ENCODE measurements around the gene OR8I2.

Gene OR8I2

DNA sequence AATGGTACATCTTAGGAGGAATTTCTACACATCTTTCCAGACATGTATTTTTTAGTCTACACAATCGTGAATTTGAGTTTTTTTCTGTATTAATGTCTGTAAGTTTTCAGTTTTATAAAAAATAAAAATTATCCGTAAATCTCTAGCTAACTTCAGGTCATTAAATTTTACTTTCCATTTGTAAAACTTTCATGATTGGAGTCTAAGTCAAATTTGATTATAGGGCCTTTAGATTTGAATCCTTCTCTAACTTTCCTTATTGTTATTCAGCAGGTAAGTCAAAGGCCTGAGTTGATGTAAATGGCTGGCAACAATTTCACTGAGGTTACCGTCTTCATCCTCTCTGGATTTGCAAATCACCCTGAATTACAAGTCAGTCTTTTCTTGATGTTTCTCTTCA, at the start of gene OR8I2:
OR8I2 (plus strand) TSS at position 301 of the 400 bp plus-strand sequence; CDS start at position 301, 0 bp downstream.
- H3K9me3 ChIP-seq (ENCODE audit: control insufficient read depth, insufficient read depth, low read depth, low read length) = no peaks in the 10 kb centered on the region
- no peak for TF ChIP-seq OSR2 (tag by site-specific recombination; IDR thresholded peaks at IDR 0.05)
- TF ChIP-seq ZBTB17 (tag by site-specific recombination; IDR thresholded peaks at IDR 0.05) = no peak
- no peak for TF ChIP-seq KLF9 (tag by site-specific recombination; IDR thresholded peaks at IDR 0.05; ENCODE audit: low read depth)
- TF ChIP-seq ZNF175 (tag by site-specific recombination; IDR thresholded peaks at IDR 0.05) = no peak
- TF ChIP-seq ZNF664 (tag by site-specific recombination; IDR thresholded peaks at IDR 0.05) = no peak
- TF ChIP-seq ZNF23 (tag by site-specific recombination; IDR thresholded peaks at IDR 0.05; ENCODE audit: borderline replicate concordance) = no peak
- TF ChIP-seq ZNF354C (tag by site-specific recombination; IDR thresholded peaks at IDR 0.05; ENCODE audit: borderline replicate concordance, low read depth) = no peak
- TF ChIP-seq ZNF239 (tag by site-specific recombination; IDR thresholded peaks at IDR 0.05) = no peak
- no peak for TF ChIP-seq ZNF311 (tag by site-specific recombination; IDR thresholded peaks at IDR 0.05; ENCODE audit: borderline replicate concordance)
- TF ChIP-seq ZNF596 (tag by site-specific recombination; IDR thresholded peaks at IDR 0.05) = no peak

DNA sequence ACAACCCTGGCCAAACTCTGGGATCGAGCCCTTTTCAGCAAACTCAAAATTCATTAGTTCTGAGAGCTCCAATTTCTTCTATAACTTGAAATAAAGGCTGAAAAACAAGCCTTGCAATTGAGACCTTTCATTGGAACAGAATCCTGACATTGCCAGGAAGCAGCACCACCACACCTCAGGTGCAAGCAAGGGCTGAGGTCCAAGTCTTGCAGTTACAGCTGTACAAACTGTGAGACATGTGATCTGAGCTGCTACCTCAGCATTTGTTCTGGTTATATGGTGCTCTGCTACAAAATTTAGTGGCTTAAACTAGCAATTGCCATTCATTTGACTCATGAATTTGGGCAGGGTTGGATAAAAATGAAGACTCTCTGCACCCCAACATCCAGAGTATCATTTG, 47.6 kb upstream of the OR8I2 start:
- H3K9me3 ChIP-seq (ENCODE audit: control insufficient read depth, insufficient read depth, low read depth, low read length) = no peaks in the 10 kb centered on the region
- H3K27ac ChIP-seq (ENCODE audit: extremely low read depth, low read depth, low read length) = no peak overlapping the region
- no peak overlapping the region for H3K4me3 ChIP-seq (ENCODE audit: low read depth, low read length)
- CTCF ChIA-PET = no interaction called here
- no peaks in the 10 kb centered on the region for H3K4me1 ChIP-seq (ENCODE audit: control insufficient read depth, insufficient read depth, low read length)
- TF ChIP-seq ZNF658 (tag by site-specific recombination; IDR thresholded peaks at IDR 0.05) = no peak
- no peak for TF ChIP-seq ZNF660 (tag by site-specific recombination; IDR thresholded peaks at IDR 0.05)
- no peak for TF ChIP-seq ZNF473 (tag by site-specific recombination; IDR thresholded peaks at IDR 0.05)
- TF ChIP-seq, protein P1, sequence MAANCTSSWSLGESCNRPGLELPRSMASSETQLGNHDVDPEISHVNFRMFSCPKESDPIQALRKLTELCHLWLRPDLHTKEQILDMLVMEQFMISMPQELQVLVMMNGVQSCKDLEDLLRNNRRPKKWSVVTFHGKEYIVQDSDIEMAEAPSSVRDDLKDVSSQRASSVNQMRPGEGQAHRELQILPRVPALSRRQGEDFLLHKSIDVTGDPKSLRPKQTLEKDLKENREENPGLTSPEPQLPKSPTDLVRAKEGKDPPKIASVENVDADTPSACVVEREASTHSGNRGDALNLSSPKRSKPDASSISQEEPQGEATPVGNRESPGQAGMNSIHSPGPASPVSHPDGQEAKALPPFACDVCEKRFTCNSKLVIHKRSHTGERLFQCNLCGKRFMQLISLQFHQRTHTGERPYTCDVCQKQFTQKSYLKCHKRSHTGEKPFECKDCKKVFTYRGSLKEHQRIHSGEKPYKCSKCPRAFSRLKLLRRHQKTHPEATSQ (tag by site-specific recombination; IDR thresholded peaks at IDR 0.05) = no peak
- no peak for TF ChIP-seq ZFP3 (tag by site-specific recombination; IDR thresholded peaks at IDR 0.05; ENCODE audit: low read depth)
- no peak for TF ChIP-seq ZNF391 (tag by site-specific recombination; IDR thresholded peaks at IDR 0.05; ENCODE audit: borderline replicate concordance, low read depth)
- TF ChIP-seq ZNF768 (tag by site-specific recombination; IDR thresholded peaks at IDR 0.05) = no peak
- H3K36me3 ChIP-seq (ENCODE audit: control insufficient read depth in 2 of 2, insufficient read depth in 1 of 2, low read length in 2 of 2) = no peaks in the 10 kb centered on the region
- POLR2A ChIA-PET = no interaction called here

More for the DNA sequence above, at the start of gene OR8I2:
- no peaks in the 10 kb centered on the region for H3K4me1 ChIP-seq (ENCODE audit: control insufficient read depth, insufficient read depth, low read length)
- H3K4me3 ChIP-seq (ENCODE audit: low read depth, low read length) = no peak within 1 kb of the TSS
- ChIA-PET POLR2A (no interaction called here), CTCF (no interaction called here)
- H3K27ac ChIP-seq (ENCODE audit: extremely low read depth, low read depth, low read length) = no peak within 1 kb of the TSS
- no peaks in the 10 kb centered on the region for H3K36me3 ChIP-seq (ENCODE audit: control insufficient read depth in 2 of 2, insufficient read depth in 1 of 2, low read length in 2 of 2)

DNA sequence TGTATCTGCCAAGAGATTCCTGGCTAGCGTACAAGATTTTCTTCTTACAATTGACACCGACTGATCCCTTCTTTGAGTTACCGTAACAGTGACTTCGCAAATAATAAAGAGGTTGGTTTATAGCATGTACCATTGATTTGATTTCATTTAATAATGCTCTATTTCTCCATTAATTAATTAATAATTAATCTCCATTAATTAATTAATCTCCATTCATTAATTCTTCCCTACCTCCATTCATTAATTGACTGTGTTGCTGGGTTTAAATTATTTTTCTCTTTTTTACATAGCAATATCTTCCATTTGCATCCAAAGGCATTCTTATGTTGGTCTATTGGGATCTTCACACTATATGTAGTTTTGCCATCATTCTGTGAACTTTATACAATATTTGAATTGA, 44.6 kb upstream of the OR8I2 start:
- no peaks in the 10 kb centered on the region for H3K36me3 ChIP-seq (ENCODE audit: control insufficient read depth in 2 of 2, insufficient read depth in 1 of 2, low read length in 2 of 2)
- no peaks in the 10 kb centered on the region for H3K9me3 ChIP-seq (ENCODE audit: control insufficient read depth, insufficient read depth, low read depth, low read length)
- no peaks in the 10 kb centered on the region for H3K4me1 ChIP-seq (ENCODE audit: control insufficient read depth, insufficient read depth, low read length)
- CTCF ChIA-PET = no interaction called here
- no peak overlapping the region for H3K27ac ChIP-seq (ENCODE audit: extremely low read depth, low read depth, low read length)
- H3K4me3 ChIP-seq (ENCODE audit: low read depth, low read length) = no peak overlapping the region
- POLR2A ChIA-PET = no interaction called here
- TF ChIP-seq ZNF404 (tag by site-specific recombination; IDR thresholded peaks at IDR 0.05) (no peak), ZFP41 (tag by site-specific recombination; IDR thresholded peaks at IDR 0.05; ENCODE audit: borderline replicate concordance) (no peak), ZNF174 (tag by site-specific recombination; IDR thresholded peaks at IDR 0.05) (no peak), GLIS1 (tag by site-specific recombination; IDR thresholded peaks at IDR 0.05) (no peak), TRIM28 (IDR thresholded peaks at IDR 0.05; ENCODE audit: borderline replicate concordance, low read length) (no peak), ZBTB20 (tag by site-specific recombination; IDR thresholded peaks at IDR 0.05) (no peak), ZFP37 (tag by site-specific recombination; IDR thresholded peaks at IDR 0.05) (no peak), ZNF274 (IDR thresholded peaks at IDR 0.05; ENCODE audit: low read length) (no peak), ZNF274 (tag by site-specific recombination; IDR thresholded peaks at IDR 0.05; ENCODE audit: borderline replicate concordance) (no peak), ZNF423 (tag by site-specific recombination; IDR thresholded peaks at IDR 0.05) (no peak), GFI1B (tag by site-specific recombination; IDR thresholded peaks at IDR 0.05) (no peak), ZNF223 (tag by site-specific recombination; IDR thresholded peaks at IDR 0.05) (no peak), ZBTB21 (tag by site-specific recombination; IDR thresholded peaks at IDR 0.05) (no peak), KLF1 (tag by site-specific recombination; IDR thresholded peaks at IDR 0.05) (no peak)
- TF ChIP-seq, protein P2, sequence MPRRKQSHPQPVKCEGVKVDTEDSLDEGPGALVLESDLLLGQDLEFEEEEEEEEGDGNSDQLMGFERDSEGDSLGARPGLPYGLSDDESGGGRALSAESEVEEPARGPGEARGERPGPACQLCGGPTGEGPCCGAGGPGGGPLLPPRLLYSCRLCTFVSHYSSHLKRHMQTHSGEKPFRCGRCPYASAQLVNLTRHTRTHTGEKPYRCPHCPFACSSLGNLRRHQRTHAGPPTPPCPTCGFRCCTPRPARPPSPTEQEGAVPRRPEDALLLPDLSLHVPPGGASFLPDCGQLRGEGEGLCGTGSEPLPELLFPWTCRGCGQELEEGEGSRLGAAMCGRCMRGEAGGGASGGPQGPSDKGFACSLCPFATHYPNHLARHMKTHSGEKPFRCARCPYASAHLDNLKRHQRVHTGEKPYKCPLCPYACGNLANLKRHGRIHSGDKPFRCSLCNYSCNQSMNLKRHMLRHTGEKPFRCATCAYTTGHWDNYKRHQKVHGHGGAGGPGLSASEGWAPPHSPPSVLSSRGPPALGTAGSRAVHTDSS (tag by site-specific recombination; IDR thresholded peaks at IDR 0.05) = no peak
- TF ChIP-seq, protein P3, sequence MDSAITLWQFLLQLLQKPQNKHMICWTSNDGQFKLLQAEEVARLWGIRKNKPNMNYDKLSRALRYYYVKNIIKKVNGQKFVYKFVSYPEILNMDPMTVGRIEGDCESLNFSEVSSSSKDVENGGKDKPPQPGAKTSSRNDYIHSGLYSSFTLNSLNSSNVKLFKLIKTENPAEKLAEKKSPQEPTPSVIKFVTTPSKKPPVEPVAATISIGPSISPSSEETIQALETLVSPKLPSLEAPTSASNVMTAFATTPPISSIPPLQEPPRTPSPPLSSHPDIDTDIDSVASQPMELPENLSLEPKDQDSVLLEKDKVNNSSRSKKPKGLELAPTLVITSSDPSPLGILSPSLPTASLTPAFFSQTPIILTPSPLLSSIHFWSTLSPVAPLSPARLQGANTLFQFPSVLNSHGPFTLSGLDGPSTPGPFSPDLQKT (IDR thresholded peaks at IDR 0.05; ENCODE audit: borderline replicate concordance, low read depth, low read length) = no peak

Measured in HEK293 (cell line).